Karpas-422 (cell line): ENCODE results near the gene PARP12. TPM values are rescaled to one million over a fixed set of nuclear protein-coding genes. Genes with fewer than 3 reads are reported as not detected.

Experiments
- DNase-seq: peaks from one replicate; pipeline ENCODE4 v3.0.0-alpha.2; 2015
- H2AFZ ChIP-seq: fragments of 200-600 bp; sonication (generic); 2 replicates; pipeline ENCODE4 v1.6.1; 2014; ENCODE audit warnings: antibody characterized with exemption, low read length, mixed read lengths
- H3K27ac ChIP-seq: fragments of 200-600 bp; sonication (generic); 2 replicates; pipeline ENCODE4 v1.5.1; 2014; ENCODE audit warnings: mild to moderate bottlenecking, low read length, moderate library complexity
- H3K27me3 ChIP-seq: fragments of 200-600 bp; sonication (generic); 2 replicates; pipeline ENCODE4 v1.6.1; 2014; ENCODE audit warnings: low read length, mixed read lengths
- H3K36me3 ChIP-seq: fragments of 200-600 bp; sonication (generic); 2 replicates; pipeline ENCODE4 v1.6.1; 2014; ENCODE audit warnings: low read length, mixed read lengths; ENCODE audit not compliant: insufficient read depth
- H3K4me1 ChIP-seq: fragments of 200-600 bp; sonication (generic); 2 replicates; pipeline ENCODE4 v1.6.1; 2014; ENCODE audit warnings: mild to moderate bottlenecking, low read length, mixed read lengths
- H3K4me2 ChIP-seq: fragments of 200-600 bp; sonication (generic); 2 replicates; pipeline ENCODE4 v1.6.1; 2014; ENCODE audit warnings: low read length, low read depth, mild to moderate bottlenecking; ENCODE audit not compliant: poor library complexity, severe bottlenecking
- H3K4me3 ChIP-seq: fragments of 200-600 bp; sonication (generic); 2 replicates; pipeline ENCODE4 v1.5.1; 2014; ENCODE audit warnings: mild to moderate bottlenecking, antibody characterized with exemption, low read length, mixed read lengths
- H3K79me2 ChIP-seq: fragments of 200-600 bp; sonication (generic); 2 replicates; pipeline ENCODE4 v1.6.1; 2014; ENCODE audit warnings: mild to moderate bottlenecking, low read length, mixed read lengths
- H3K9ac ChIP-seq: fragments of 200-600 bp; sonication (generic); 2 replicates; pipeline ENCODE4 v1.6.0; 2014; ENCODE audit warnings: low read length
- H3K9me2 ChIP-seq: fragments of 200-600 bp; sonication (generic), shearing (Covaris generic); replicated peaks from 2 replicates; pipeline ENCODE4 v1.6.0; 2014; ENCODE audit warnings: mild to moderate bottlenecking, low read length, moderate library complexity; ENCODE audit not compliant: insufficient read depth
- H3K9me3 ChIP-seq: fragments of 300-700, 200-600 bp; sonication (generic); 2 replicates; pipeline ENCODE4 v1.6.1; 2014; ENCODE audit warnings: low read length, mixed read lengths
- H4K20me1 ChIP-seq: fragments of 200-600 bp; sonication (generic); 2 replicates; pipeline ENCODE4 v1.6.1; 2014; ENCODE audit warnings: mild to moderate bottlenecking, antibody characterized with exemption, low read length, low read depth; ENCODE audit not compliant: insufficient read depth
- total RNA-seq: library from RNA; depleted of rRNA; stranded (reverse); fragments of >200 nt; shearing (Covaris generic); gene quantifications from 2 replicates; pipeline ENCODE4 v1.2.3, GENCODE V29; 2014; ENCODE audit warnings: low replicate concordance

Gene PARP12
- total RNA-seq, 1 experiment from 2014 or later = 24.4 TPM

DNA sequence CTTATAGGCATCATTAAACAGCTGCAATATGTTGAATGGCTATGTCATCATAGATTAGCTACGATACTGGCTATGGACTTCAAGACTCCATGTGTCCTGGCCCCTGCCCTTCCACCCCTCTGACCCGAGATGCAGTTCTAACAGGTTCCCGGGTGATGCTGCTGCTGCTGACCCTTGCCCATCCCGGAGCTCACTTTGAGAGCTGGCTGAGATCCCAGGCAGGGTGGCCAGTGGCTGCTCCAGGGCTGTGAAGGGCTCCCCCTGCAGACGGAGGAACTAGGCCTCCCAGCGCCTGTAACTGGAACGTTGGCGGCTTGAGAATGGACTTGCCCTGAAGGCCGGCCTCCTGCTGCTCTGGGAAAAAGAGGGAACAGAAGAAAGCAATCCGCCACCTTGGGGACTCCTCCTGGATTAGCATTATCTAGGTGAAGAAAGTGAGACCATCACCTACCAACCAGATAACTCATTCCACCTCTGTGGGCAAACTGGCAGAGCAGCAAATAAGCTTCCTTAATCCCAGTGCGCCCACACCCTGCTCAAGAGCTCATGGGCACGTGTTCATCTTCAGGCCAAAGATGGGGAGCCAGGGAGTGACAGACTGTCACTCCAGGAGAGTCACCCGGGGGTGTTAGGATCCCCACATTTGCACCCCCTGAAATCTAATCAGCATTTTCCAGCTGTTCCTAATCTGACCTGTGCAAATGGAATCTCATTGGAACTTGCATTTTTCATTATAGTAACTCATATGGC lies 56.8 kb downstream of the PARP12 start:
- DNase-seq = peak; percentile 49
- no peak overlapping the region for H3K9ac ChIP-seq
- H3K4me2 ChIP-seq = no peak overlapping the region

DNA sequence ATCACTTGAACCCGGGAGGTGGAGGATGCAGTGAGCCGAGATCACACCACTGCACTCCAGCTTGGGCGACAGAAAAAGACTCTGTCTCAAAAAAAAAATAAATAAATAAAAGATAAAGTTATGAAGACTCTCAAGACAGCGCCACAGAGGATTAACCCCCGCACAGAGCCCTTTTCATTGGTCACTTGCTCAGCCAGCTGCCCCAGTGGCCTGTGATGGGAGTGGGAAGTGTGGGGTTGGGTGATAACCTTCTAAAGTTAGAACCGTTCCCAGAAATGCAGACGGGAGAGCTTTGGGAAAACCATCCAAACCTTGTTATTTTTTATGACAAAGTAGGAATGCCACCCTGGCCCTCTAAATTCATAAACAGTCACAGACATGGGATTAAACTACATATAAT lies 57.4 kb downstream of the PARP12 start:
- no peaks in the 10 kb centered on the region for H3K9me3 ChIP-seq
- no peaks in the 10 kb centered on the region for H3K79me2 ChIP-seq
- H3K9ac ChIP-seq = no peak overlapping the region
- no peak overlapping the region for H2AFZ ChIP-seq
- H3K4me1 ChIP-seq = no peaks in the 10 kb centered on the region
- H3K4me2 ChIP-seq = no peak overlapping the region
- no peak for DNase-seq
- 0 out of 2 replicates have a peak, but pooled peaks cover 4% of the 10 kb centered on the region for H4K20me1 ChIP-seq
- no peak overlapping the region for H3K27ac ChIP-seq
- H3K36me3 ChIP-seq = no peaks in the 10 kb centered on the region
- no peaks in the 10 kb centered on the region for H3K9me2 ChIP-seq
- H3K27me3 ChIP-seq = no peaks in the 10 kb centered on the region
- no peak overlapping the region for H3K4me3 ChIP-seq

More for the DNA sequence above, 56.8 kb downstream of the PARP12 start:
- Histone ChIP-seq H2AFZ (no peak overlapping the region), H3K79me2 (no peaks in the 10 kb centered on the region), H3K4me3 (no peak overlapping the region), H3K36me3 (no peaks in the 10 kb centered on the region), H3K4me1 (no peaks in the 10 kb centered on the region), H3K27me3 (no peaks in the 10 kb centered on the region), H3K9me3 (no peaks in the 10 kb centered on the region), H3K9me2 (no peaks in the 10 kb centered on the region), H4K20me1 (0 out of 2 replicates have a peak, but pooled peaks cover 4% of the 10 kb centered on the region), H3K27ac (no peak overlapping the region)

DNA sequence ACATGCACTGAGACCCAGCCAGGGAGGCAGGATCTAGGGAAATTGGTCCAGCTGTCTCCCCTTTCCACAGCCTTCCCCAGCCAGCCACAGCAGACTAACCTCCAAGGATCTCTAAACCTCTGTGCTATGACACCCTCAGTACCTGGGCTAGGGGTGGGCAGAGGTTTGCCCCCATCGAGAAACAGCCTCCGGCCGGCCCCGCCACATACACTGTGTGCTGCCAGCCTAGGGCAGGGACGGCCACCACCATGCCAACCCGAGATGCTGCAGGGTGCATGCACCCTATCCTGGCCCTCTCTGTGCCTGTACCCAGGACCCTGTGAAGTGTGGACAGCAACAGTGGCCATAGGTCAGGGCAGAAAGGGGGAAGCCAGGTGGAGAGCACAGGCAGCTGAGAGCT lies 58.1 kb downstream of the PARP12 start:
- H2AFZ ChIP-seq = no peak overlapping the region
- 0 out of 2 replicates have a peak, but pooled peaks cover 4% of the 10 kb centered on the region for H4K20me1 ChIP-seq
- H3K79me2 ChIP-seq = no peaks in the 10 kb centered on the region

DNA sequence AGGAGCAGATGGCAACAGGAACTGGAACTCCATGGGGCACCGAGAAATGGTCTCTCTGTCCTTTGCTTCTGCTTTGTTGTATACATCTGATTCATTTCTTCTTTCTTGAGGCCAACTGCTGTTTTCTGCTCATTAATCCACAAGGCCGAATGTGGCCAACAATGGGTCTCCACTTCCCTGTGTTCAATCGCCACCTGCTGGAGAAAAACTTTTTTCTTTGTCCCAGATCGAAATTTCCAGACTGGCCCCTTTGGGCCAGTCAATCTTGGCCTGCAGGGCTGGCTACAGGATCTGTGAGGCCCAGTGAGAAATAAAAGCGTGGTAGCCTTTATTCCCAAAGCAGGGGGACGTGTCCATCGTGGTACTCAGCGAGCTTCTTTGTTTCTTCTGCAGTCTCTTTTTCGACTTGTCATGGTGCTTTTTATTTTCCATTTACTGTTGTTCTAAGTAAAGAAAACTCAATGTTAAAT lies 58.8 kb downstream of the PARP12 start:
- no peaks in the 10 kb centered on the region for H3K9me2 ChIP-seq
- H3K36me3 ChIP-seq = no peaks in the 10 kb centered on the region
- no peak overlapping the region for H3K27ac ChIP-seq
- H3K9ac ChIP-seq = no peak overlapping the region
- no peaks in the 10 kb centered on the region for H3K79me2 ChIP-seq
- H3K4me1 ChIP-seq = no peaks in the 10 kb centered on the region
- H2AFZ ChIP-seq = no peak overlapping the region
- no peak overlapping the region for H3K4me3 ChIP-seq
- 0 out of 2 replicates have a peak, but pooled peaks cover 4% of the 10 kb centered on the region for H4K20me1 ChIP-seq
- no peak overlapping the region for H3K4me2 ChIP-seq
- H3K27me3 ChIP-seq = no peaks in the 10 kb centered on the region
- no peaks in the 10 kb centered on the region for H3K9me3 ChIP-seq
- peak; percentile 77 for DNase-seq

More for the DNA sequence above, 58.1 kb downstream of the PARP12 start:
- Histone ChIP-seq H3K27me3 (no peaks in the 10 kb centered on the region), H3K9me3 (no peaks in the 10 kb centered on the region), H3K4me3 (no peak overlapping the region), H3K27ac (no peak overlapping the region), H3K4me2 (no peak overlapping the region), H3K9me2 (no peaks in the 10 kb centered on the region), H3K36me3 (no peaks in the 10 kb centered on the region), H3K9ac (no peak overlapping the region), H3K4me1 (no peaks in the 10 kb centered on the region)
- no peak for DNase-seq

- no peak overlapping the region for H3K27ac ChIP-seq
- no peaks in the 10 kb centered on the region for H3K4me1 ChIP-seq
These were observed 62.0 kb downstream of the PARP12 start for GRCh38 chr7:140000666-140001268.

DNA sequence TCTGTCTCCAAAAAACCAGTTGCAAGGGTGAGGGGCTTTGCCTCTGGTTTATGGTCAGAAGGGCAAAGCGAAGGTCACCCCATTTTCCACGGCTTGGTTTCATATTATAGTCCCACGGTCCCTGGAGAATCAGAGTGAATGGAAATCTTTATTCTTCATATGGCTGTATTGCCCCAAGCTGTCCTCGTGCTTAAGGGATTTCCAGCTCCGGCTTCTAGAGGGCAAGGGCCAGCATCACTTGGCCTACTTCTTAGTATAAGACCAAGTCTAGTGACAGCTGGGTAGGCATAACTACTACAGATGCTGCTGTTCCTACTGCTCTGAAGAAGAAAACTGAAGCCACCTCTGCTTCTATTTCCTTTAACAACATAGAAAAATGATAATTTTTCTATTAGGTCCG lies 63.2 kb downstream of the PARP12 start:
- Histone ChIP-seq H3K27me3 (no peaks in the 10 kb centered on the region), H3K4me2 (no peak overlapping the region), H3K4me1 (no peaks in the 10 kb centered on the region), H3K9ac (no peak overlapping the region), H3K36me3 (no peaks in the 10 kb centered on the region), H3K79me2 (no peaks in the 10 kb centered on the region), H3K4me3 (no peak overlapping the region), H2AFZ (no peak overlapping the region), H3K27ac (no peak overlapping the region), H3K9me2 (no peaks in the 10 kb centered on the region), H4K20me1 (no peaks in the 10 kb centered on the region), H3K9me3 (no peaks in the 10 kb centered on the region)
- no peak for DNase-seq

More at GRCh38 chr7:140000666-140001268, 62.0 kb downstream of the PARP12 start:
- no peaks in the 10 kb centered on the region for H3K36me3 ChIP-seq
- H4K20me1 ChIP-seq = 0 out of 2 replicates have a peak, but pooled peaks cover 4% of the 10 kb centered on the region
- H3K4me3 ChIP-seq = no peak overlapping the region
- no peak overlapping the region for H2AFZ ChIP-seq
- no peaks in the 10 kb centered on the region for H3K9me3 ChIP-seq
- no peaks in the 10 kb centered on the region for H3K79me2 ChIP-seq
- no peak for DNase-seq
- no peaks in the 10 kb centered on the region for H3K9me2 ChIP-seq
- H3K9ac ChIP-seq = no peak overlapping the region
- H3K4me2 ChIP-seq = no peak overlapping the region
- H3K27me3 ChIP-seq = no peaks in the 10 kb centered on the region

- no peaks in the 10 kb centered on the region for H3K36me3 ChIP-seq
- H3K9me2 ChIP-seq = no peaks in the 10 kb centered on the region
- DNase-seq = no peak
- H4K20me1 ChIP-seq = no peaks in the 10 kb centered on the region
- no peak overlapping the region for H3K4me2 ChIP-seq
- H3K9me3 ChIP-seq = no peaks in the 10 kb centered on the region
- H2AFZ ChIP-seq = no peak overlapping the region
- H3K27ac ChIP-seq = no peak overlapping the region
- no peak overlapping the region for H3K9ac ChIP-seq
- H3K27me3 ChIP-seq = no peaks in the 10 kb centered on the region
- no peak overlapping the region for H3K4me3 ChIP-seq
- H3K4me1 ChIP-seq = no peaks in the 10 kb centered on the region
- H3K79me2 ChIP-seq = no peaks in the 10 kb centered on the region
These were observed 64.2 kb downstream of the PARP12 start for GRCh38 chr7:139998572-139998971.

- no peak overlapping the region for H3K4me3 ChIP-seq
- H3K9ac ChIP-seq = no peak overlapping the region
- H3K27me3 ChIP-seq = no peaks in the 10 kb centered on the region
- no peaks in the 10 kb centered on the region for H3K9me2 ChIP-seq
- no peaks in the 10 kb centered on the region for H3K79me2 ChIP-seq
- H3K4me1 ChIP-seq = no peaks in the 10 kb centered on the region
- no peaks in the 10 kb centered on the region for H3K36me3 ChIP-seq
- no peaks in the 10 kb centered on the region for H3K9me3 ChIP-seq
- H3K27ac ChIP-seq = no peak overlapping the region
- no peak overlapping the region for H3K4me2 ChIP-seq
- H4K20me1 ChIP-seq = no peaks in the 10 kb centered on the region
- DNase-seq = no peak
- H2AFZ ChIP-seq = no peak overlapping the region
These were observed 67.5 kb downstream of the PARP12 start for GRCh38 chr7:139995017-139995915.
